Endodermal cell (in vitro differentiated cells): ENCODE measurements around the gene EEF1A2. TPM values are rescaled to one million over a fixed set of nuclear protein-coding genes. Genes with fewer than 3 reads are reported as not detected.

Source experiments
- DNase-seq: peaks from one replicate; pipeline ENCODE4 v3.0.0-alpha.2; 2017
- H3K27ac ChIP-seq: 2 replicates; pipeline ENCODE4 v1.5.1; 2013; ENCODE audit warnings: mild to moderate bottlenecking, low read depth, low read length, moderate library complexity
- H3K27me3 ChIP-seq: 2 replicates; pipeline ENCODE4 v1.6.1; 2013; ENCODE audit warnings: mild to moderate bottlenecking, low read length, moderate library complexity; ENCODE audit not compliant: insufficient read depth, control insufficient read depth, poor library complexity, severe bottlenecking
- H3K36me3 ChIP-seq: 2 replicates; pipeline ENCODE4 v1.7.0; 2013; ENCODE audit warnings: mild to moderate bottlenecking, low read length, moderate library complexity; ENCODE audit not compliant: control insufficient read depth, insufficient read depth
- H3K4me1 ChIP-seq: one replicate; pipeline ENCODE4 v1.7.0; 2013; ENCODE audit warnings: low read length; ENCODE audit not compliant: control insufficient read depth, insufficient read depth
- H3K4me3 ChIP-seq: 2 replicates; pipeline ENCODE4 v1.5.1; 2013; ENCODE audit warnings: mild to moderate bottlenecking, low read length, moderate library complexity
- H3K9ac ChIP-seq: 2 replicates; pipeline ENCODE4 v1.6.1; 2013; ENCODE audit warnings: mild to moderate bottlenecking, low read length, moderate library complexity; ENCODE audit not compliant: poor library complexity, severe bottlenecking; ENCODE audit errors: extremely low read depth
- H3K9me3 ChIP-seq: 2 replicates; pipeline ENCODE4 v1.6.1; 2013; ENCODE audit warnings: mild to moderate bottlenecking, low read length, moderate library complexity; ENCODE audit not compliant: control insufficient read depth
- H3K27ac Mint-ChIP-seq: 2 replicates; pipeline ENCODE4 v1.8.0; 2020; ENCODE audit warnings: mixed read lengths
- H3K27me3 Mint-ChIP-seq: 2 replicates; pipeline ENCODE4 v1.8.0; 2021; ENCODE audit warnings: mild to moderate bottlenecking, mixed read lengths; ENCODE audit not compliant: insufficient read depth
- H3K36me3 Mint-ChIP-seq: 2 replicates; pipeline ENCODE4 v1.8.0; 2020; ENCODE audit warnings: low read depth, mixed read lengths
- H3K4me1 Mint-ChIP-seq: 2 replicates; pipeline ENCODE4 v1.8.0; 2020; ENCODE audit warnings: mixed read lengths
- H3K4me3 Mint-ChIP-seq: 2 replicates; pipeline ENCODE4 v1.8.0; 2020; ENCODE audit warnings: mild to moderate bottlenecking, moderate library complexity, mixed read lengths
- H3K9me3 Mint-ChIP-seq: 2 replicates; pipeline ENCODE4 v1.8.0; 2020; ENCODE audit warnings: mild to moderate bottlenecking, mixed read lengths
- CTCF ChIP-seq: fragments of 200-600 bp; sonication (generic); conservative IDR thresholded peaks from 2 replicates; pipeline ENCODE4 v1.5.0; 2021; ENCODE audit warnings: antibody characterized with exemption, mild to moderate bottlenecking
- WGBS, 2 experiments: methylation state at CpG; one replicate each; pipeline versions ENCODE4 v1.1.5 to v1.1.7; 2013; ENCODE audit warnings: missing lambda C conversion rate in 2 of 2, mixed read lengths in 1 of 2; ENCODE audit not compliant: insufficient coverage in 1 of 2, insufficient read length in 1 of 2; 5-methylcytosine and 5-hydroxymethylcytosine counted together
- total RNA-seq, 2 donors: library from RNA; stranded (reverse); fragmentation: NEBNext Ultra II Directional in 1 of 2; extraction: Animal tissue kit (Norgen Biotek cat#: 25700) in 1 of 2; gene quantifications; 2 replicates in 1 of 2; 3 replicates in 1 of 2; pipeline ENCODE4 v1.2.1, GENCODE V29; 2021

EEF1A2 gene
- total RNA-seq, 2 donors from 2014 or later, result 12.1 to 22.6 TPM

GRCh38 chr20:63459070-63459380 lies 39.9 kb downstream of the EEF1A2 start:
- no peak for TF ChIP-seq CTCF
- no peak overlapping the region for H3K4me3 Mint-ChIP-seq
- Histone ChIP-seq H3K36me3 (no peaks in the 10 kb centered on the region), H3K4me1 (no peaks in the 10 kb centered on the region), H3K4me3 (no peak overlapping the region), H3K27ac (no peak overlapping the region), H3K27me3 (no peaks in the 10 kb centered on the region), H3K9ac (no peak overlapping the region), H3K9me3 (no peaks in the 10 kb centered on the region)
- WGBS, 2 experiments, result 94 to 97% methylated on average over 15 to 17 of the region's 17 CpGs
- peaks cover 5% of the 10 kb centered on the region for H3K4me1 Mint-ChIP-seq
- H3K36me3 Mint-ChIP-seq, result no peaks in the 10 kb centered on the region
- DNase-seq, result no peak
- no peaks in the 10 kb centered on the region for H3K9me3 Mint-ChIP-seq
- H3K27me3 Mint-ChIP-seq, result no peaks in the 10 kb centered on the region
- no peak overlapping the region for H3K27ac Mint-ChIP-seq

GRCh38 chr20:63458170-63459069 lies 40.5 kb downstream of the EEF1A2 start:
- Mint-ChIP-seq H3K27ac (no peak overlapping the region), H3K27me3 (no peaks in the 10 kb centered on the region), H3K9me3 (no peaks in the 10 kb centered on the region), H3K4me1 (peaks cover 5% of the 10 kb centered on the region), H3K4me3 (no peak overlapping the region), H3K36me3 (no peaks in the 10 kb centered on the region)
- H3K4me3 ChIP-seq, result no peak overlapping the region
- 94 to 96% methylated on average over 23 to 36 of the region's 36 CpGs for WGBS, 2 experiments
- H3K4me1 ChIP-seq, result no peaks in the 10 kb centered on the region
- H3K36me3 ChIP-seq, result no peaks in the 10 kb centered on the region
- H3K9ac ChIP-seq, result no peak overlapping the region
- TF ChIP-seq CTCF, result no peak
- no peaks in the 10 kb centered on the region for H3K9me3 ChIP-seq
- no peak for DNase-seq
- no peaks in the 10 kb centered on the region for H3K27me3 ChIP-seq
- H3K27ac ChIP-seq, result no peak overlapping the region

- TF ChIP-seq CTCF, result no peak
- no peaks in the 10 kb centered on the region for H3K27me3 Mint-ChIP-seq
These were observed 41.1 kb downstream of the EEF1A2 start for GRCh38 chr20:63457737-63458136.

More at GRCh38 chr20:63457737-63458136, 41.1 kb downstream of the EEF1A2 start:
- H3K4me1 ChIP-seq, result no peaks in the 10 kb centered on the region
- H3K27me3 ChIP-seq, result no peaks in the 10 kb centered on the region
- no peaks in the 10 kb centered on the region for H3K36me3 Mint-ChIP-seq
- DNase-seq, result no peak
- H3K9me3 Mint-ChIP-seq, result no peaks in the 10 kb centered on the region
- H3K4me3 ChIP-seq, result no peak overlapping the region
- H3K4me1 Mint-ChIP-seq, result peaks cover 5% of the 10 kb centered on the region
- 92 to 94% methylated on average over 5 to 17 of the region's 17 CpGs for WGBS, 2 experiments
- no peak overlapping the region for H3K27ac Mint-ChIP-seq
- H3K4me3 Mint-ChIP-seq, result no peak overlapping the region
- H3K9me3 ChIP-seq, result no peaks in the 10 kb centered on the region
- no peaks in the 10 kb centered on the region for H3K36me3 ChIP-seq
- H3K9ac ChIP-seq, result no peak overlapping the region
- H3K27ac ChIP-seq, result no peak overlapping the region
